ENCODE results near the gene LILRB1.
A peak's percentile ranks its signal among the peaks of the same experiment; 100 is the strongest.
"Not testable (repeated sequence)": the region's sequence is repeated elsewhere in the genome, so short reads cannot be mapped to it uniquely, and the experiment has no call there.

The LILRB1 gene

GRCh38 chr19:54670576-54671357, 40.5 kb downstream of the LILRB1 start:
- no peak for DNase-seq (ENCODE audit: low read depth)
- TF ChIP-seq CTCF (IDR thresholded peaks at IDR 0.05; ENCODE audit: low read length, missing control alignments): no peak
- H3K4me3 ChIP-seq (replicated peaks; ENCODE audit: low read depth, low read length): no peak overlapping the region

GRCh38 chr19:54673222-54673621, 42.9 kb downstream of the LILRB1 start:
- H3K4me3 ChIP-seq (replicated peaks; ENCODE audit: low read depth, low read length): no peak overlapping the region
- TF ChIP-seq CTCF (IDR thresholded peaks at IDR 0.05; ENCODE audit: low read length, missing control alignments): no peak
- DNase-seq (ENCODE audit: low read depth): no peak

- no peak overlapping the region for H3K4me3 ChIP-seq (replicated peaks; ENCODE audit: low read depth, low read length)
- peak; percentile 65 for TF ChIP-seq CTCF (IDR thresholded peaks at IDR 0.05; ENCODE audit: low read length, missing control alignments)
- DNase-seq (ENCODE audit: low read depth): peak; percentile 46
These were observed 43.8 kb downstream of the LILRB1 start for GRCh38 chr19:54674021-54674617.

- DNase-seq (ENCODE audit: low read depth): peak; percentile 48
- H3K4me3 ChIP-seq (replicated peaks; ENCODE audit: low read depth, low read length): not testable (repeated sequence)
- TF ChIP-seq CTCF (IDR thresholded peaks at IDR 0.05; ENCODE audit: low read length, missing control alignments): peak; percentile 91
These were observed 46.0 kb downstream of the LILRB1 start for GRCh38 chr19:54676210-54676834.

GRCh38 chr19:54677217-54677616, 46.9 kb downstream of the LILRB1 start:
- DNase-seq (ENCODE audit: low read depth): no peak
- no peak for TF ChIP-seq CTCF (IDR thresholded peaks at IDR 0.05; ENCODE audit: low read length, missing control alignments)

GRCh38 chr19:54681596-54681995, 51.3 kb downstream of the LILRB1 start:
- DNase-seq (ENCODE audit: low read depth); H3K4me3 ChIP-seq (replicated peaks; ENCODE audit: low read depth, low read length): not testable (repeated sequence)

More at GRCh38 chr19:54677217-54677616, 46.9 kb downstream of the LILRB1 start:
- H3K4me3 ChIP-seq (replicated peaks; ENCODE audit: low read depth, low read length): no peak overlapping the region

GRCh38 chr19:54682306-54682856, 52.1 kb downstream of the LILRB1 start:
- no peak overlapping the region for H3K4me3 ChIP-seq (replicated peaks; ENCODE audit: low read depth, low read length)
- DNase-seq (ENCODE audit: low read depth): no peak
- TF ChIP-seq CTCF (IDR thresholded peaks at IDR 0.05; ENCODE audit: low read length, missing control alignments): no peak
